ENCODE results near the gene PCDHGC3. TPM values are rescaled to one million over a fixed set of nuclear protein-coding genes. Genes with fewer than 3 reads are reported as not detected.

Gene PCDHGC3
- total RNA-seq, 1 experiment from 2014 or later, result 29.1 TPM

DNA sequence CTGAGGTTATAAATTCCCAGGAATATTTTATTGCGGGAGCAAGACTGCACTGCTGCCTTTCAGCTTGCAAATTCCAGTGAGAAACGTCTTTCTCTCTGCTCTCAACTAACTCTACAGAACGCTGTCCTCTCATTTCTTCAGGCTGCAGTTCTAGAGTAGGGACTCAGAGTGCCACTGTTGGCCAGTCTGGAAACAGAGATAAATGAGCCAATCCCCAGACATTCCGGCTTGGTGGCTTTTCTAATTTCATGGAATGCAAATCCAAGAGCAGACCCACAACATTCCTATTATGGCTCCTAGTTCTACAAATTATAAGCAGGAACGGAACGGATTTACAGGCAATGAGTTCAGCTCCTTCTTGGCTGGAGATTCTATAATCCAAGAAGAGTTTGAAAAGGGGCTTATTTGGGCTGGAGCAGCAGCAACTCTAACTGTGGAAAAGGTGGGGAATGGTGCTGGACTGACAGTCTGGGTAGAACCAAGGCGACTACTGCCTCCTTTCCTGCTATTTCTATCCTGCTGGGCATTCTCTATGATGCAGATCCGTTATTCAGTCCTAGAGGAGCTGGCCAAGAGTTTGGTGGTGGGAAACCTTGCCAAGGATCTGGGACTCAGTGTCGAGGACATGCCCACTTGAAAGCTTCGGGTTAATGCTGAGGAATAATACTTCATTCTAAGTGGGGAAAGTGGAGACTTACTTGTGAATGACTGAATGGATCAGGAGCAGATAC is 36.2 kb upstream of the PCDHGC3 start:
- ChIA-PET CTCF (interaction anchor here (0.6 to 2.5 kb wide), 11 partner anchors 9 to 1121 kb away, joined by 3 to 15 read pairs (median 4); partner anchors contain the start of genes PCDHGA10, PCDHGA12, PCDHGB7 and PCDHGC3), POLR2A (no interaction called here)
- ATAC-seq (peak; percentile 76), DNase-seq (ENCODE audit: low spot score) (no peak)
- Mint-ChIP-seq H3K27ac (no peak overlapping the region; the same call in 1 of the 2 replicates), H3K4me3 (no peak overlapping the region), H3K9me3 (peaks cover 19% of the 10 kb centered on the region), H3K27me3 (ENCODE audit: low read depth) (no peaks in the 10 kb centered on the region), H3K36me3 (peaks cover 15% of the 10 kb centered on the region; the same call in 1 of the 2 replicates), H3K4me1 (peaks cover 10% of the 10 kb centered on the region)
- TF ChIP-seq RELA (CRISPR knock-in tag; IDR thresholded peaks at IDR 0.05; ENCODE audit: borderline replicate concordance) (no peak), HMGA2 (CRISPR knock-in tag; IDR thresholded peaks at IDR 0.05) (no peak)

DNA sequence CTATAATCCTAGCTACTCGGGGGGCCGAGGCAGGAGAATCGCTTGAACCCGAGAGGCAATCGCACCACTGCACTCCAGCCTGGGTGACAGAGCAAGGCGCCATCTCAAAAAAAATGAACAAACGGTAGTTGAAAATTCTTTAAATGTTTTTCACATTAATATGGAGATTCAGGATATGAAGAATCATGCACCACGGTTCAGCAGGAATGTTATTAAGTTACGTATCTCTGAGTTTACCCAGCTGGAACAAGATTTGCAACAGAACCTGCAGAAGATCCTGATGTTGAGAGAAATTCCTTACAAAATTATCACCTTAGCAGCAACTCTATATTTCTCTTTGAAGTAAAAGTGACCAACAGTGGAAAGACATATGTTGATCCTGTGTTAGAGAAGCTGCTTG is 35.4 kb upstream of the PCDHGC3 start:
- H3K27me3 Mint-ChIP-seq (ENCODE audit: low read depth), result no peaks in the 10 kb centered on the region
- no peak overlapping the region for H3K4me3 Mint-ChIP-seq
- no peak for DNase-seq (ENCODE audit: low spot score)
- ChIA-PET POLR2A (no interaction called here), CTCF (interaction anchor here (1.2 to 2.5 kb wide), 5 partner anchors 10 to 84 kb away, joined by 3 to 15 read pairs (median 7); partner anchors contain the start of genes PCDHGA12 and PCDHGC3)
- peaks cover 10% of the 10 kb centered on the region for H3K4me1 Mint-ChIP-seq
- H3K9me3 Mint-ChIP-seq, result peaks cover 12% of the 10 kb centered on the region
- no peak overlapping the region for H3K27ac Mint-ChIP-seq
- peaks cover 15% of the 10 kb centered on the region; the same call in 1 of the 2 replicates for H3K36me3 Mint-ChIP-seq
- ATAC-seq, result no peak
- TF ChIP-seq ZNF423 (CRISPR knock-in tag; IDR thresholded peaks at IDR 0.05) (no peak), ZNF138 (CRISPR knock-in tag; conservative IDR thresholded peaks at IDR 0.05) (no peak), ZNF232 (CRISPR knock-in tag; IDR thresholded peaks at IDR 0.05) (no peak), NR3C1 (CRISPR knock-in tag; conservative IDR thresholded peaks at IDR 0.05; ENCODE audit: low read depth) (no peak), ZBTB21 (CRISPR knock-in tag; IDR thresholded peaks at IDR 0.05; ENCODE audit: borderline replicate concordance) (no peak), ZNF317 (CRISPR knock-in tag; IDR thresholded peaks at IDR 0.05; ENCODE audit: borderline replicate concordance, low read depth) (no peak), CREM (CRISPR knock-in tag; IDR thresholded peaks at IDR 0.05) (no peak), TCF7 (CRISPR knock-in tag; IDR thresholded peaks at IDR 0.05; ENCODE audit: low read depth) (no peak), NR1H2 (CRISPR knock-in tag; IDR thresholded peaks at IDR 0.05) (no peak), GTF2I (CRISPR knock-in tag; conservative IDR thresholded peaks at IDR 0.05) (no peak), NFYB (CRISPR knock-in tag; conservative IDR thresholded peaks at IDR 0.05; ENCODE audit: low read depth) (no peak), CBFB (CRISPR knock-in tag; IDR thresholded peaks at IDR 0.05; ENCODE audit: low read depth) (no peak)
- TF ChIP-seq, protein P1, sequence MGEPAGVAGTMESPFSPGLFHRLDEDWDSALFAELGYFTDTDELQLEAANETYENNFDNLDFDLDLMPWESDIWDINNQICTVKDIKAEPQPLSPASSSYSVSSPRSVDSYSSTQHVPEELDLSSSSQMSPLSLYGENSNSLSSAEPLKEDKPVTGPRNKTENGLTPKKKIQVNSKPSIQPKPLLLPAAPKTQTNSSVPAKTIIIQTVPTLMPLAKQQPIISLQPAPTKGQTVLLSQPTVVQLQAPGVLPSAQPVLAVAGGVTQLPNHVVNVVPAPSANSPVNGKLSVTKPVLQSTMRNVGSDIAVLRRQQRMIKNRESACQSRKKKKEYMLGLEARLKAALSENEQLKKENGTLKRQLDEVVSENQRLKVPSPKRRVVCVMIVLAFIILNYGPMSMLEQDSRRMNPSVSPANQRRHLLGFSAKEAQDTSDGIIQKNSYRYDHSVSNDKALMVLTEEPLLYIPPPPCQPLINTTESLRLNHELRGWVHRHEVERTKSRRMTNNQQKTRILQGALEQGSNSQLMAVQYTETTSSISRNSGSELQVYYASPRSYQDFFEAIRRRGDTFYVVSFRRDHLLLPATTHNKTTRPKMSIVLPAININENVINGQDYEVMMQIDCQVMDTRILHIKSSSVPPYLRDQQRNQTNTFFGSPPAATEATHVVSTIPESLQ (CRISPR knock-in tag; IDR thresholded peaks at IDR 0.05), result no peak
- TF ChIP-seq, protein P2, sequence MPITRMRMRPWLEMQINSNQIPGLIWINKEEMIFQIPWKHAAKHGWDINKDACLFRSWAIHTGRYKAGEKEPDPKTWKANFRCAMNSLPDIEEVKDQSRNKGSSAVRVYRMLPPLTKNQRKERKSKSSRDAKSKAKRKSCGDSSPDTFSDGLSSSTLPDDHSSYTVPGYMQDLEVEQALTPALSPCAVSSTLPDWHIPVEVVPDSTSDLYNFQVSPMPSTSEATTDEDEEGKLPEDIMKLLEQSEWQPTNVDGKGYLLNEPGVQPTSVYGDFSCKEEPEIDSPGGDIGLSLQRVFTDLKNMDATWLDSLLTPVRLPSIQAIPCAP (CRISPR knock-in tag; IDR thresholded peaks at IDR 0.05), result no peak
- TF ChIP-seq, protein P3, sequence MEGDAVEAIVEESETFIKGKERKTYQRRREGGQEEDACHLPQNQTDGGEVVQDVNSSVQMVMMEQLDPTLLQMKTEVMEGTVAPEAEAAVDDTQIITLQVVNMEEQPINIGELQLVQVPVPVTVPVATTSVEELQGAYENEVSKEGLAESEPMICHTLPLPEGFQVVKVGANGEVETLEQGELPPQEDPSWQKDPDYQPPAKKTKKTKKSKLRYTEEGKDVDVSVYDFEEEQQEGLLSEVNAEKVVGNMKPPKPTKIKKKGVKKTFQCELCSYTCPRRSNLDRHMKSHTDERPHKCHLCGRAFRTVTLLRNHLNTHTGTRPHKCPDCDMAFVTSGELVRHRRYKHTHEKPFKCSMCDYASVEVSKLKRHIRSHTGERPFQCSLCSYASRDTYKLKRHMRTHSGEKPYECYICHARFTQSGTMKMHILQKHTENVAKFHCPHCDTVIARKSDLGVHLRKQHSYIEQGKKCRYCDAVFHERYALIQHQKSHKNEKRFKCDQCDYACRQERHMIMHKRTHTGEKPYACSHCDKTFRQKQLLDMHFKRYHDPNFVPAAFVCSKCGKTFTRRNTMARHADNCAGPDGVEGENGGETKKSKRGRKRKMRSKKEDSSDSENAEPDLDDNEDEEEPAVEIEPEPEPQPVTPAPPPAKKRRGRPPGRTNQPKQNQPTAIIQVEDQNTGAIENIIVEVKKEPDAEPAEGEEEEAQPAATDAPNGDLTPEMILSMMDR (IDR thresholded peaks at IDR 0.05), result no peak
- TF ChIP-seq, protein P4, sequence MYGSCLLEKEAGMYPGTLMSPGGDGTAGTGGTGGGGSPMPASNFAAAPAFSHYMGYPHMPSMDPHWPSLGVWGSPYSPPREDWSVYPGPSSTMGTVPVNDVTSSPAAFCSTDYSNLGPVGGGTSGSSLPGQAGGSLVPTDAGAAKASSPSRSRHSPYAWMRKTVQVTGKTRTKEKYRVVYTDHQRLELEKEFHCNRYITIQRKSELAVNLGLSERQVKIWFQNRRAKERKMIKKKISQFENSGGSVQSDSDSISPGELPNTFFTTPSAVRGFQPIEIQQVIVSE (CRISPR knock-in tag; IDR thresholded peaks at IDR 0.05; ENCODE audit: borderline replicate concordance), result no peak
- TF ChIP-seq, protein P5, sequence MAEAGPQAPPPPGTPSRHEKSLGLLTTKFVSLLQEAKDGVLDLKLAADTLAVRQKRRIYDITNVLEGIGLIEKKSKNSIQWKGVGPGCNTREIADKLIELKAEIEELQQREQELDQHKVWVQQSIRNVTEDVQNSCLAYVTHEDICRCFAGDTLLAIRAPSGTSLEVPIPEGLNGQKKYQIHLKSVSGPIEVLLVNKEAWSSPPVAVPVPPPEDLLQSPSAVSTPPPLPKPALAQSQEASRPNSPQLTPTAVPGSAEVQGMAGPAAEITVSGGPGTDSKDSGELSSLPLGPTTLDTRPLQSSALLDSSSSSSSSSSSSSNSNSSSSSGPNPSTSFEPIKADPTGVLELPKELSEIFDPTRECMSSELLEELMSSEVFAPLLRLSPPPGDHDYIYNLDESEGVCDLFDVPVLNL (CRISPR knock-in tag; IDR thresholded peaks at IDR 0.05; ENCODE audit: borderline replicate concordance, low read depth), result no peak
- TF ChIP-seq, protein P6, sequence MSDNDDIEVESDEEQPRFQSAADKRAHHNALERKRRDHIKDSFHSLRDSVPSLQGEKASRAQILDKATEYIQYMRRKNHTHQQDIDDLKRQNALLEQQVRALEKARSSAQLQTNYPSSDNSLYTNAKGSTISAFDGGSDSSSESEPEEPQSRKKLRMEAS (CRISPR knock-in tag; IDR thresholded peaks at IDR 0.05), result no peak
- TF ChIP-seq, protein P7, sequence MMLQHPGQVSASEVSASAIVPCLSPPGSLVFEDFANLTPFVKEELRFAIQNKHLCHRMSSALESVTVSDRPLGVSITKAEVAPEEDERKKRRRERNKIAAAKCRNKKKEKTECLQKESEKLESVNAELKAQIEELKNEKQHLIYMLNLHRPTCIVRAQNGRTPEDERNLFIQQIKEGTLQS (CRISPR knock-in tag; conservative IDR thresholded peaks at IDR 0.05), result no peak
- TF ChIP-seq, protein P8, sequence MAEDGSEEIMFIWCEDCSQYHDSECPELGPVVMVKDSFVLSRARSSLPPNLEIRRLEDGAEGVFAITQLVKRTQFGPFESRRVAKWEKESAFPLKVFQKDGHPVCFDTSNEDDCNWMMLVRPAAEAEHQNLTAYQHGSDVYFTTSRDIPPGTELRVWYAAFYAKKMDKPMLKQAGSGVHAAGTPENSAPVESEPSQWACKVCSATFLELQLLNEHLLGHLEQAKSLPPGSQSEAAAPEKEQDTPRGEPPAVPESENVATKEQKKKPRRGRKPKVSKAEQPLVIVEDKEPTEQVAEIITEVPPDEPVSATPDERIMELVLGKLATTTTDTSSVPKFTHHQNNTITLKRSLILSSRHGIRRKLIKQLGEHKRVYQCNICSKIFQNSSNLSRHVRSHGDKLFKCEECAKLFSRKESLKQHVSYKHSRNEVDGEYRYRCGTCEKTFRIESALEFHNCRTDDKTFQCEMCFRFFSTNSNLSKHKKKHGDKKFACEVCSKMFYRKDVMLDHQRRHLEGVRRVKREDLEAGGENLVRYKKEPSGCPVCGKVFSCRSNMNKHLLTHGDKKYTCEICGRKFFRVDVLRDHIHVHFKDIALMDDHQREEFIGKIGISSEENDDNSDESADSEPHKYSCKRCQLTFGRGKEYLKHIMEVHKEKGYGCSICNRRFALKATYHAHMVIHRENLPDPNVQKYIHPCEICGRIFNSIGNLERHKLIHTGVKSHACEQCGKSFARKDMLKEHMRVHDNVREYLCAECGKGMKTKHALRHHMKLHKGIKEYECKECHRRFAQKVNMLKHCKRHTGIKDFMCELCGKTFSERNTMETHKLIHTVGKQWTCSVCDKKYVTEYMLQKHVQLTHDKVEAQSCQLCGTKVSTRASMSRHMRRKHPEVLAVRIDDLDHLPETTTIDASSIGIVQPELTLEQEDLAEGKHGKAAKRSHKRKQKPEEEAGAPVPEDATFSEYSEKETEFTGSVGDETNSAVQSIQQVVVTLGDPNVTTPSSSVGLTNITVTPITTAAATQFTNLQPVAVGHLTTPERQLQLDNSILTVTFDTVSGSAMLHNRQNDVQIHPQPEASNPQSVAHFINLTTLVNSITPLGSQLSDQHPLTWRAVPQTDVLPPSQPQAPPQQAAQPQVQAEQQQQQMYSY (CRISPR knock-in tag; IDR thresholded peaks at IDR 0.05), result no peak

Data from WTC11 (cell line).